Bronchial epithelial cell (primary cell): Measurements from ENCODE around the gene NLRX1. TPM values are rescaled to one million over a fixed set of nuclear protein-coding genes. Genes with fewer than 3 reads are reported as not detected.
"Not testable (repeated sequence)": the region's sequence is repeated elsewhere in the genome, so short reads cannot be mapped to it uniquely, and the experiment has no call there.

Source experiments
- DNase-seq: peaks from one replicate; pipeline ENCODE4 v3.0.0-alpha.2; 2010; ENCODE audit warnings: low read depth
- FAIRE-seq: peaks from 2 replicates; lab custom pipeline; 2011; peaks lifted over from hg19 to GRCh38; lab: Jason Lieb, UNC
- H3K27me3 ChIP-seq: 2 replicates; pipeline ENCODE4 v1.5.1; 2011; ENCODE audit warnings: low read length; ENCODE audit not compliant: control insufficient read depth, insufficient read depth
- H3K36me3 ChIP-seq: 2 replicates; pipeline ENCODE4 v1.5.1; 2011; ENCODE audit warnings: low read length; ENCODE audit not compliant: control insufficient read depth, insufficient read depth
- H3K4me3 ChIP-seq: 2 replicates; pipeline ENCODE4 v1.5.1; 2011; ENCODE audit warnings: mild to moderate bottlenecking, low read depth, low read length, control low read depth
- CTCF ChIP-seq: IDR thresholded peaks from 2 replicates; pipeline ENCODE4 v1.5.1; 2011; ENCODE audit warnings: mild to moderate bottlenecking, moderate library complexity, low read length, control low read depth, inconsistent platforms; ENCODE audit not compliant: insufficient read depth, severe bottlenecking
- total RNA-seq: library from RNA; depleted of rRNA; stranded (reverse); fragments of >200 nt; gene quantifications from 2 replicates; pipeline ENCODE4 v1.2.1, GENCODE V29; 2014

Gene NLRX1
- total RNA-seq, 1 donor from 2014 or later: 13.7 TPM

GRCh38 chr11:119125821-119126220 is 42.7 kb upstream of the NLRX1 start:
- DNase-seq: no peak
- TF ChIP-seq CTCF: no peak
- H3K27me3 ChIP-seq: no peaks in the 10 kb centered on the region
- H3K36me3 ChIP-seq: peaks cover 14% of the 10 kb centered on the region
- no peak for FAIRE-seq
- H3K4me3 ChIP-seq: no peak overlapping the region

- peaks cover 21% of the 10 kb centered on the region for H3K36me3 ChIP-seq
- no peak for FAIRE-seq
- no peak for DNase-seq
- no peaks in the 10 kb centered on the region for H3K27me3 ChIP-seq
- H3K4me3 ChIP-seq: no peak overlapping the region
- TF ChIP-seq CTCF: no peak
Measured at GRCh38 chr11:119126675-119127268, 41.8 kb upstream of the NLRX1 start.

GRCh38 chr11:119130662-119131061 is 37.9 kb upstream of the NLRX1 start:
- FAIRE-seq: no peak

GRCh38 chr11:119134389-119134978 is 34.0 kb upstream of the NLRX1 start:
- Histone ChIP-seq H3K27me3 (no peaks in the 10 kb centered on the region), H3K4me3 (no peak overlapping the region), H3K36me3 (peaks cover 30% of the 10 kb centered on the region)
- FAIRE-seq: no peak
- TF ChIP-seq CTCF: peak; percentile 73
- no peak for DNase-seq

More at GRCh38 chr11:119130662-119131061, 37.9 kb upstream of the NLRX1 start:
- Histone ChIP-seq H3K36me3 (peaks cover 35% of the 10 kb centered on the region), H3K4me3 (no peak overlapping the region), H3K27me3 (no peaks in the 10 kb centered on the region)
- no peak for DNase-seq
- TF ChIP-seq CTCF: no peak

GRCh38 chr11:119139276-119139675 is 29.2 kb upstream of the NLRX1 start:
- H3K36me3 ChIP-seq, DNase-seq, H3K27me3 ChIP-seq, H3K4me3 ChIP-seq, FAIRE-seq: not testable (repeated sequence)

GRCh38 chr11:119144825-119145486 is 23.6 kb upstream of the NLRX1 start:
- DNase-seq (peak; percentile 69), FAIRE-seq (no peak)
- H3K4me3 ChIP-seq: no peak overlapping the region
- no peaks in the 10 kb centered on the region for H3K36me3 ChIP-seq
- peaks cover 5% of the 10 kb centered on the region for H3K27me3 ChIP-seq
- TF ChIP-seq CTCF: peak; percentile 63
